Skeletal muscle tissue (tissue), 4 donors: ENCODE measurements around the gene PNPLA7. TPM values are rescaled to one million over a fixed set of nuclear protein-coding genes. Genes with fewer than 3 reads are reported as not detected.
"Not testable (repeated sequence)": the region's sequence is repeated elsewhere in the genome, so short reads cannot be mapped to it uniquely, and the experiment has no call there.

Experiments used
- H3K27ac ChIP-seq: one replicate; pipeline ENCODE4 v1.7.0; 2013; ENCODE audit warnings: mild to moderate bottlenecking, low read depth, low read length, inconsistent platforms
- H3K27me3 ChIP-seq, 3 donors: one replicate each; pipeline ENCODE4 v1.7.0; 2013; ENCODE audit warnings: low read length in 3 of 3; ENCODE audit not compliant: control insufficient read depth in 3 of 3, insufficient read depth in 3 of 3
- H3K36me3 ChIP-seq, 3 donors: one replicate each; pipeline ENCODE4 v1.7.0; 2013; ENCODE audit warnings: low read length in 3 of 3; ENCODE audit not compliant: control insufficient read depth in 3 of 3, insufficient read depth in 3 of 3
- H3K4me1 ChIP-seq, 3 donors: one replicate each; pipeline ENCODE4 v1.7.0; 2013; ENCODE audit warnings: low read length in 3 of 3, mild to moderate bottlenecking in 3 of 3; ENCODE audit not compliant: control insufficient read depth in 3 of 3, insufficient read depth in 3 of 3
- H3K4me3 ChIP-seq, 3 donors: one replicate each; pipeline ENCODE4 v1.7.0; 2013; ENCODE audit warnings: low read length in 3 of 3
- H3K9ac ChIP-seq, 3 donors: one replicate each; pipeline ENCODE4 v1.7.0; 2013; ENCODE audit warnings: low read length in 3 of 3, mild to moderate bottlenecking in 3 of 3, moderate library complexity in 2 of 3, low read depth in 1 of 3
- H3K9me3 ChIP-seq, 3 donors: one replicate each; pipeline ENCODE4 v1.7.0; 2013; ENCODE audit warnings: low read length in 3 of 3; ENCODE audit not compliant: control insufficient read depth in 3 of 3
- total RNA-seq: library from RNA; depleted of rRNA; stranded (reverse); fragments of >200 nt; gene quantifications from one replicate; pipeline ENCODE4 v1.2.3, GENCODE V29; 2014
- donor health status: Osteomylitis.

The PNPLA7 gene
- total RNA-seq, 1 donor from 2014 or later, result 1.0 TPM

GRCh38 chr9:137518661-137519459 lies 31.3 kb downstream of the PNPLA7 start:
- peaks cover 7 to 14% (median 10%) of the 10 kb centered on the region in 3 donors for H3K36me3 ChIP-seq
- H3K4me1 ChIP-seq, result peaks cover 0 to 14% (median 8%) of the 10 kb centered on the region in 3 donors
- not testable (repeated sequence) for H3K9ac ChIP-seq, H3K27me3 ChIP-seq, H3K27ac ChIP-seq, H3K4me3 ChIP-seq, H3K9me3 ChIP-seq

DNA sequence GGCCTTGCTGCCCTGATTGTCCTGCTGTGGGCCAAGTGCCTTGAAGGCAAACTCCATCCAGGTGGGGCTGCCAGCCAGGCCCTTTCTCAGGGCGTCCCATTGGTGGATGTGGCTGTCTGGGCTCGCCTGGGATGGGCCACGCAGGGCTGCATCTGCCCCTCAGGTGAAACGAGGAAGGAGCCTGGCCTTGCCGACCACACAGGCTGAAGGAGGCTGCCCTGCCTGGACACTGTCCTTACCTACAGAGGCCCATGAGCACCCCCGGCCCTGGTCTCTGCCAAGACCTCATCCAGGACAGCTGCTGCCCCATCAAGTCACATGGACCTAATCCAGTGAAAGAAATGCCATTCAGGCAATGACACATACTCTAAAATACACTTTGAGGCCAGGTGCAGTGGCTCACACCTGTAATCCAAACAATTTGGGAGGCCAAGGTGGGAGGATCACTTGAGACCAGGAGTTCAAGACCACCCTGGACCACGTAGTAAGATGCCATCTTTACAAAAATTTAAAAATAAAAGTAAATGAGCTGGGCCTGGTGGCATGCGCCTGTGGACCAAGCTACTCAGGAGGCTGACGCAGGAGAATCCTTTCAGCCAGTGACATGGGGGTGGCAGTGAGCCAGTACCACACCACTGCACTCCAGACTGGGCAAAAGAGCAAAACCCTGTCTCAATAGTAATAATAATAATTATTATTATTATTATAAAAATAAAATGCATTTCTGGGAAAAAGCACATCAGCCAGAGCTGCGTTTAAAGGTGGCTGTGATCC lies 33.9 kb downstream of the PNPLA7 start:
- H3K36me3 ChIP-seq, result peaks cover 11 to 14% (median 13%) of the 10 kb centered on the region in 3 donors
- H3K27me3 ChIP-seq, result no peaks in the 10 kb centered on the region
- no peak overlapping the region for H3K4me3 ChIP-seq
- no peak overlapping the region for H3K9ac ChIP-seq
- peaks cover 0 to 9% (median 4%) of the 10 kb centered on the region in 3 donors for H3K4me1 ChIP-seq
- H3K27ac ChIP-seq, result no peak overlapping the region
- H3K9me3 ChIP-seq, result no peaks in the 10 kb centered on the region

- Histone ChIP-seq H3K4me1 (no peaks in the 10 kb centered on the region), H3K36me3 (peaks cover 7 to 14% (median 13%) of the 10 kb centered on the region in 3 donors), H3K27ac (no peak overlapping the region), H3K9me3 (no peaks in the 10 kb centered on the region), H3K27me3 (no peaks in the 10 kb centered on the region), H3K9ac (no peak overlapping the region), H3K4me3 (no peak overlapping the region)
Measured at GRCh38 chr9:137515338-137515724, 34.9 kb downstream of the PNPLA7 start.

- Histone ChIP-seq H3K9ac (no peak overlapping the region), H3K9me3 (no peaks in the 10 kb centered on the region)
Measured at GRCh38 chr9:137514691-137515337, 35.4 kb downstream of the PNPLA7 start.

GRCh38 chr9:137513801-137514570 lies 36.2 kb downstream of the PNPLA7 start:
- peaks cover 7 to 14% (median 10%) of the 10 kb centered on the region in 3 donors for H3K36me3 ChIP-seq
- H3K9me3 ChIP-seq, result not testable (repeated sequence)

More at GRCh38 chr9:137514691-137515337, 35.4 kb downstream of the PNPLA7 start:
- Histone ChIP-seq H3K4me1 (no peaks in the 10 kb centered on the region), H3K27me3 (no peaks in the 10 kb centered on the region), H3K27ac (no peak overlapping the region), H3K36me3 (peaks cover 7 to 13% (median 12%) of the 10 kb centered on the region in 3 donors), H3K4me3 (no peak overlapping the region)

GRCh38 chr9:137513136-137513535 lies 37.1 kb downstream of the PNPLA7 start:
- not testable (repeated sequence) for H3K9me3 ChIP-seq, H3K4me1 ChIP-seq, H3K27ac ChIP-seq, H3K4me3 ChIP-seq, H3K27me3 ChIP-seq, H3K9ac ChIP-seq
- H3K36me3 ChIP-seq, result peaks cover 7 to 17% (median 12%) of the 10 kb centered on the region in 3 donors

More at GRCh38 chr9:137513801-137514570, 36.2 kb downstream of the PNPLA7 start:
- not testable (repeated sequence) for H3K4me1 ChIP-seq, H3K4me3 ChIP-seq, H3K9ac ChIP-seq, H3K27me3 ChIP-seq, H3K27ac ChIP-seq

GRCh38 chr9:137511758-137512463 lies 38.3 kb downstream of the PNPLA7 start:
- Histone ChIP-seq H3K9ac (no peak overlapping the region), H3K9me3 (no peaks in the 10 kb centered on the region), H3K4me1 (no peaks in the 10 kb centered on the region), H3K27me3 (no peaks in the 10 kb centered on the region), H3K4me3 (no peak overlapping the region), H3K27ac (no peak overlapping the region), H3K36me3 (peaks cover 7 to 17% (median 12%) of the 10 kb centered on the region in 3 donors)

DNA sequence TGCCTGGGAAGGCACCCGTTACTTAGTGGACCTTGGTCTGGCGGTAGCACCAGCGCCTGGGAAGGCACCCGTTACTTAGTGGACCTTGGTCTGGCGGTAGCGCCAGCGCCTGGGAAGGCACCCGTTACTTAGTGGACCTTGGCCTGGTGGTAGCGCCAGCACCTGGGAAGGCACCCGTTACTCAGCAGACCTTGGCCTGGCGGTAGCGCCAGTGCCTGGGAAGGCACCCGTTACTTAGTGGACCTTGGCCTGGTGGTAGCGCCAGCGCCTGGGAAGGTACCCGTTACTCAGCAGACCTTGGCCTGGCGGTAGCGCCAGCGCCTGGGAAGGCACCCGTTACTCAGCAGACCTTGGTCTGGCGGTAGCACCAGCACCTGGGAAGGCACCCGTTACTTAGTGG lies 39.1 kb downstream of the PNPLA7 start:
- H3K9me3 ChIP-seq, H3K9ac ChIP-seq, H3K27ac ChIP-seq, H3K27me3 ChIP-seq, H3K4me3 ChIP-seq, H3K4me1 ChIP-seq: not testable (repeated sequence)
- peaks cover 7 to 17% (median 12%) of the 10 kb centered on the region in 3 donors for H3K36me3 ChIP-seq

- H3K27me3 ChIP-seq, result no peaks in the 10 kb centered on the region
- H3K9me3 ChIP-seq, result no peaks in the 10 kb centered on the region
- no peak overlapping the region for H3K27ac ChIP-seq
- no peak overlapping the region for H3K4me3 ChIP-seq
- no peak overlapping the region for H3K9ac ChIP-seq
- no peaks in the 10 kb centered on the region for H3K4me1 ChIP-seq
- peaks cover 7 to 21% (median 9%) of the 10 kb centered on the region in 3 donors for H3K36me3 ChIP-seq
Measured at GRCh38 chr9:137509198-137509597, 41.0 kb downstream of the PNPLA7 start.
